Gastroesophageal sphincter (tissue), 4 donors: Measurements from ENCODE around the gene NDUFS4. TPM values are rescaled to one million over a fixed set of nuclear protein-coding genes. Genes with fewer than 3 reads are reported as not detected.
A peak's percentile ranks its signal among the peaks of the same experiment; 100 is the strongest.
"Not testable (repeated sequence)": the region's sequence is repeated elsewhere in the genome, so short reads cannot be mapped to it uniquely, and the experiment has no call there.

Experiments used
- ATAC-seq: fragments of 150-250 bp; one replicate; pipeline ENCODE4 v1.9.1; 2016; ENCODE audit warnings: mild to moderate bottlenecking, moderate library complexity
- H3K27ac ChIP-seq, 4 donors: fragments of 200-600 bp; sonication (generic) in 3 of 4; 1 replicate in 3 of 4; 2 replicates in 1 of 4; pipeline ENCODE4 v1.5.1; 2016 to 2019
- H3K27me3 ChIP-seq: fragments of 200-600 bp; sonication (generic); one replicate; pipeline ENCODE4 v1.5.1; 2019
- H3K36me3 ChIP-seq, 2 donors: fragments of 200-600 bp; sonication (generic); one replicate each; pipeline ENCODE4 v1.5.1; 2019; ENCODE audit warnings: control low read depth in 1 of 2
- H3K4me1 ChIP-seq, 3 donors: fragments of 200-600 bp; sonication (generic); 1 replicate in 2 of 3; 2 replicates in 1 of 3; pipeline ENCODE4 v1.5.1; 2016 to 2019; ENCODE audit warnings: control low read depth in 2 of 3
- H3K4me3 ChIP-seq, 2 donors: fragments of 200-600 bp; sonication (generic); one replicate each; pipeline ENCODE4 v1.5.1; 2019; ENCODE audit warnings: mild to moderate bottlenecking in 1 of 2, moderate library complexity in 1 of 2
- H3K9me3 ChIP-seq, 3 donors: fragments of 200-600 bp; sonication (generic); one replicate each; pipeline ENCODE4 v1.5.1; 2017 to 2019; ENCODE audit warnings: control low read depth in 2 of 3
- EP300 ChIP-seq: sonication (generic); formaldehyde crosslinking; IDR thresholded peaks from one replicate; pipeline ENCODE4 v1.6.1; 2017; ENCODE audit warnings: antibody characterized with exemption, mild to moderate bottlenecking
- POLR2A ChIP-seq, 2 donors: fragments of 450-650 bp; IDR thresholded peaks; one replicate each; pipeline ENCODE4 v1.6.1; 2017; ENCODE audit warnings: antibody characterized with exemption in 2 of 2, mild to moderate bottlenecking in 2 of 2, moderate library complexity in 1 of 2
- POLR2AphosphoS5 ChIP-seq: sonication (generic); formaldehyde crosslinking; IDR thresholded peaks from one replicate; pipeline ENCODE4 v1.6.1; 2017; ENCODE audit warnings: antibody characterized with exemption
- WGBS, 2 donors: methylation state at CpG; one replicate each; pipeline ENCODE4 v1.1.5; 2018; ENCODE audit warnings: low coverage in 1 of 2; 5-methylcytosine and 5-hydroxymethylcytosine counted together
- total RNA-seq, 4 donors: library from RNA; depleted of rRNA; stranded (reverse); fragments of >200 nt; gene quantifications; one replicate each; pipeline ENCODE4 v1.1.0, GENCODE V29; 2016
- TF ChIP-seq, protein P1 (sequence below), 4 experiments: fragments of 200-600 bp in 2 of 4; fragments of 450-650 bp in 2 of 4; sonication (generic) in 1 of 4; IDR thresholded peaks; one replicate each; pipeline ENCODE4 v1.5.1; 2017 to 2019; ENCODE audit warnings: antibody characterized with exemption in 4 of 4, mild to moderate bottlenecking in 2 of 4, moderate library complexity in 2 of 4

The NDUFS4 gene
- total RNA-seq, 4 donors from 2014 or later: 72.7 to 150 (median 123) TPM

- H3K27me3 ChIP-seq: no peaks in the 10 kb centered on the region
- H3K36me3 ChIP-seq: peaks cover 0 to 24% of the 10 kb centered on the region in 2 donors
- no peak overlapping the region for H3K27ac ChIP-seq
- H3K4me1 ChIP-seq: peaks cover 0 to 22% (median 0%) of the 10 kb centered on the region in 3 donors
- TF ChIP-seq POLR2AphosphoS5 (no peak), EP300 (no peak), POLR2A (IDR thresholded peaks at IDR 0.05) (no peak)
- TF ChIP-seq, protein P1, sequence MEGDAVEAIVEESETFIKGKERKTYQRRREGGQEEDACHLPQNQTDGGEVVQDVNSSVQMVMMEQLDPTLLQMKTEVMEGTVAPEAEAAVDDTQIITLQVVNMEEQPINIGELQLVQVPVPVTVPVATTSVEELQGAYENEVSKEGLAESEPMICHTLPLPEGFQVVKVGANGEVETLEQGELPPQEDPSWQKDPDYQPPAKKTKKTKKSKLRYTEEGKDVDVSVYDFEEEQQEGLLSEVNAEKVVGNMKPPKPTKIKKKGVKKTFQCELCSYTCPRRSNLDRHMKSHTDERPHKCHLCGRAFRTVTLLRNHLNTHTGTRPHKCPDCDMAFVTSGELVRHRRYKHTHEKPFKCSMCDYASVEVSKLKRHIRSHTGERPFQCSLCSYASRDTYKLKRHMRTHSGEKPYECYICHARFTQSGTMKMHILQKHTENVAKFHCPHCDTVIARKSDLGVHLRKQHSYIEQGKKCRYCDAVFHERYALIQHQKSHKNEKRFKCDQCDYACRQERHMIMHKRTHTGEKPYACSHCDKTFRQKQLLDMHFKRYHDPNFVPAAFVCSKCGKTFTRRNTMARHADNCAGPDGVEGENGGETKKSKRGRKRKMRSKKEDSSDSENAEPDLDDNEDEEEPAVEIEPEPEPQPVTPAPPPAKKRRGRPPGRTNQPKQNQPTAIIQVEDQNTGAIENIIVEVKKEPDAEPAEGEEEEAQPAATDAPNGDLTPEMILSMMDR (IDR thresholded peaks at IDR 0.05): no peak
- no peak for ATAC-seq
- H3K9me3 ChIP-seq: no peaks in the 10 kb centered on the region
- no peak overlapping the region for H3K4me3 ChIP-seq
- WGBS, 2 donors: 71 to 73% methylated on average over 5 of the region's 5 CpGs
Measured at GRCh38 chr5:53601570-53601969, 41.1 kb downstream of the NDUFS4 start.

GRCh38 chr5:53603009-53603687 lies 42.7 kb downstream of the NDUFS4 start:
- H3K36me3 ChIP-seq: peaks cover 0 to 37% of the 10 kb centered on the region in 2 donors
- TF ChIP-seq POLR2A (IDR thresholded peaks at IDR 0.05): no peak
- peak; percentile 28 for TF ChIP-seq POLR2AphosphoS5
- TF ChIP-seq EP300: no peak
- no peaks in the 10 kb centered on the region for H3K9me3 ChIP-seq
- H3K4me3 ChIP-seq: no peak overlapping the region
- peaks cover 0 to 22% (median 0%) of the 10 kb centered on the region in 3 donors for H3K4me1 ChIP-seq
- no peaks in the 10 kb centered on the region for H3K27me3 ChIP-seq
- ATAC-seq: no peak
- WGBS, 2 donors: 20 to 21% methylated on average over 5 to 6 of the region's 6 CpGs
- H3K27ac ChIP-seq: no peak overlapping the region

GRCh38 chr5:53604309-53604708 lies 43.9 kb downstream of the NDUFS4 start:
- Histone ChIP-seq H3K9me3 (no peaks in the 10 kb centered on the region), H3K36me3 (peaks cover 0 to 41% of the 10 kb centered on the region in 2 donors), H3K4me1 (peaks cover 0 to 22% (median 0%) of the 10 kb centered on the region in 3 donors), H3K4me3 (no peak overlapping the region), H3K27me3 (no peaks in the 10 kb centered on the region), H3K27ac (no peak overlapping the region)
- no peak for TF ChIP-seq POLR2A (IDR thresholded peaks at IDR 0.05)
- TF ChIP-seq, protein P1 (IDR thresholded peaks at IDR 0.05): no peak
- TF ChIP-seq POLR2AphosphoS5: no peak
- TF ChIP-seq EP300: no peak
- 53 to 86% methylated on average over 2 of the region's 2 CpGs for WGBS, 2 donors
- no peak for ATAC-seq

GRCh38 chr5:53607886-53608285 lies 47.4 kb downstream of the NDUFS4 start:
- no peak for TF ChIP-seq POLR2A (IDR thresholded peaks at IDR 0.05)
- no peak for TF ChIP-seq POLR2AphosphoS5
- no peak for TF ChIP-seq EP300
- TF ChIP-seq, protein P1 (IDR thresholded peaks at IDR 0.05): no peak
- Histone ChIP-seq H3K4me3 (no peak overlapping the region), H3K9me3 (no peaks in the 10 kb centered on the region), H3K27me3 (no peaks in the 10 kb centered on the region), H3K27ac (no peak overlapping the region), H3K4me1 (peaks cover 0 to 28% (median 0%) of the 10 kb centered on the region in 3 donors), H3K36me3 (peaks cover 0 to 45% of the 10 kb centered on the region in 2 donors)
- WGBS, 2 donors: 89 to 100% methylated on average over 2 of the region's 2 CpGs
- no peak for ATAC-seq

DNA sequence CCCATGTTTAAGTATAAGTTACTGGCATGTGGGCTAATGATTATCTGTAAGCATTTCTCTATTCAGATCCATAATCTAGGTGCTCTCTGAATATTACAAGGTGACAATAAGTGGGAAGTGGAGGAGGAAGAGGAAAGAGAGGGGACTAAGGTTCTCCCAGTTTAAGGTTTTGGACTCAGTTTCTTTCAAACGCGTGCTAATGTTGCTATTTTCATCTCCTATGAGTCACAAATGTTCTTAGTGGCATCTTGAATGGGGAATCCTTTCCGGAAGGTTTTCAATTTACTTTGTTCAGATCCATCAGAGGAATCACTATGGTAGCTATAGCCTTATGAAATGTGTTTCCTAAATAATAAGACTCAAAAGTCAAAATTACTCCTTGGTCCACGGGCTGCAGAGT lies 48.5 kb downstream of the NDUFS4 start:
- WGBS, 2 donors: 83 to 97% methylated on average over 4 of the region's 4 CpGs
- Histone ChIP-seq H3K36me3 (peaks cover 0 to 45% of the 10 kb centered on the region in 2 donors), H3K4me1 (peaks cover 0 to 27% (median 0%) of the 10 kb centered on the region in 3 donors)
- ATAC-seq, H3K27ac ChIP-seq, H3K9me3 ChIP-seq, H3K27me3 ChIP-seq, H3K4me3 ChIP-seq: not testable (repeated sequence)

- TF ChIP-seq POLR2AphosphoS5 (no peak), EP300 (no peak)
- TF ChIP-seq, protein P1 (IDR thresholded peaks at IDR 0.05): no peak
- Histone ChIP-seq H3K27me3 (no peaks in the 10 kb centered on the region), H3K27ac (no peak overlapping the region), H3K36me3 (peaks cover 0 to 8% of the 10 kb centered on the region in 2 donors), H3K4me3 (no peak overlapping the region), H3K9me3 (no peaks in the 10 kb centered on the region), H3K4me1 (peaks cover 0 to 26% (median 0%) of the 10 kb centered on the region in 3 donors)
- 89 to 93% methylated on average over 3 of the region's 3 CpGs for WGBS, 2 donors
- ATAC-seq: no peak
Measured at GRCh38 chr5:53613061-53613460, 52.6 kb downstream of the NDUFS4 start.
